HL-60 (cell line): ENCODE results near the gene NXPH2.
"Not testable (repeated sequence)": the region's sequence is repeated elsewhere in the genome, so short reads cannot be mapped to it uniquely, and the experiment has no call there.

Experiments
- DNase-seq, 2 experiments: peaks; one replicate each; pipeline ENCODE4 v3.0.0-alpha.2; 2010 to 2020; ENCODE audit warnings: low read depth in 1 of 2, low spot score in 1 of 2
- H3K27ac ChIP-seq: fragments of 250-450 bp; sonication (Bioruptor Pico); replicated peaks from 2 replicates; pipeline ENCODE4 v1.5.1; 2020; ENCODE audit warnings: mild to moderate bottlenecking, moderate library complexity
- H3K27me3 ChIP-seq: fragments of 250-450 bp; sonication (Bioruptor Pico); 2 replicates; pipeline ENCODE4 v1.5.1; 2021; ENCODE audit warnings: mild to moderate bottlenecking, moderate library complexity; ENCODE audit not compliant: insufficient read depth, poor library complexity, severe bottlenecking
- H3K4me3 ChIP-seq: replicated peaks from 2 replicates; pipeline ENCODE4 v1.5.1; 2011; ENCODE audit warnings: mild to moderate bottlenecking, control low read depth, low read length; ENCODE audit not compliant: insufficient read depth
- CTCF ChIP-seq: IDR thresholded peaks from one replicate; pipeline ENCODE4 v1.5.1; 2011; ENCODE audit warnings: low read length, control low read depth, inconsistent platforms; ENCODE audit not compliant: insufficient read depth
- GABPA ChIP-seq: IDR thresholded peaks from 2 replicates; pipeline ENCODE4 v1.6.1; 2012; ENCODE audit warnings: low read depth
- POLR2AphosphoS5 ChIP-seq: IDR thresholded peaks from 2 replicates; pipeline ENCODE4 v1.6.1; 2012; ENCODE audit warnings: low read depth
- REST ChIP-seq: IDR thresholded peaks from 2 replicates; pipeline ENCODE4 v1.6.1; 2012; ENCODE audit warnings: low read depth; ENCODE audit not compliant: insufficient replicate concordance
- SPI1 ChIP-seq: IDR thresholded peaks from 2 replicates; pipeline ENCODE4 v1.6.1; 2012; ENCODE audit warnings: low read depth, mild to moderate bottlenecking, borderline replicate concordance

Gene NXPH2

GRCh38 chr2:138744713-138745112, 35.5 kb downstream of the NXPH2 start:
- TF ChIP-seq REST (no peak), GABPA (no peak), SPI1 (no peak), CTCF (no peak), POLR2AphosphoS5 (no peak)
- no peak overlapping the region for H3K27ac ChIP-seq
- H3K4me3 ChIP-seq, result no peak overlapping the region
- H3K27me3 ChIP-seq, result no peaks in the 10 kb centered on the region
- DNase-seq, result no peak

GRCh38 chr2:138742441-138743057, 37.6 kb downstream of the NXPH2 start:
- H3K27me3 ChIP-seq, result no peaks in the 10 kb centered on the region
- no peak for TF ChIP-seq POLR2AphosphoS5
- TF ChIP-seq CTCF, result no peak
- no peak for TF ChIP-seq GABPA
- no peak for TF ChIP-seq SPI1
- TF ChIP-seq REST, result no peak
- no peak overlapping the region for H3K4me3 ChIP-seq
- no peak overlapping the region for H3K27ac ChIP-seq
- no peak for DNase-seq

- Histone ChIP-seq H3K27me3 (no peaks in the 10 kb centered on the region), H3K4me3 (no peak overlapping the region), H3K27ac (no peak overlapping the region)
- no peak for DNase-seq
- TF ChIP-seq CTCF (no peak), POLR2AphosphoS5 (no peak), SPI1 (no peak), REST (no peak), GABPA (no peak)
Observed at GRCh38 chr2:138741851-138742250, 38.3 kb downstream of the NXPH2 start.

GRCh38 chr2:138737009-138737554, 43.1 kb downstream of the NXPH2 start:
- DNase-seq, H3K4me3 ChIP-seq, H3K27ac ChIP-seq, H3K27me3 ChIP-seq: not testable (repeated sequence)
